ENCODE data around the gene NOXO1.

NOXO1 gene

GRCh38 chr16:1976216-1976520, 5.1 kb downstream of the NOXO1 start:
- TF ChIP-seq CTCF (IDR thresholded peaks at IDR 0.05; ENCODE audit: low read depth, low read length), result no peak
- DNase-seq (ENCODE audit: extremely low read depth, low read depth), result no peak

- no peak for TF ChIP-seq CTCF (IDR thresholded peaks at IDR 0.05; ENCODE audit: low read depth, low read length)
- DNase-seq (ENCODE audit: extremely low read depth, low read depth), result no peak
These were observed 5.6 kb downstream of the NOXO1 start for GRCh38 chr16:1975432-1976215.

GRCh38 chr16:1974157-1975070, 6.9 kb downstream of the NOXO1 start:
- DNase-seq (ENCODE audit: extremely low read depth, low read depth), result no peak
- TF ChIP-seq CTCF (IDR thresholded peaks at IDR 0.05; ENCODE audit: low read depth, low read length), result no peak

GRCh38 chr16:1973461-1974156, 7.7 kb downstream of the NOXO1 start:
- TF ChIP-seq CTCF (IDR thresholded peaks at IDR 0.05; ENCODE audit: low read depth, low read length), result no peak

GRCh38 chr16:1972490-1972877, 8.8 kb downstream of the NOXO1 start:
- DNase-seq (ENCODE audit: extremely low read depth, low read depth), result no peak
- no peak for TF ChIP-seq CTCF (IDR thresholded peaks at IDR 0.05; ENCODE audit: low read depth, low read length)

More at GRCh38 chr16:1973461-1974156, 7.7 kb downstream of the NOXO1 start:
- DNase-seq (ENCODE audit: extremely low read depth, low read depth), result no peak

GRCh38 chr16:1971796-1972489, 9.3 kb downstream of the NOXO1 start, which contains the start of gene TBL3:
Gene TBL3 (plus strand): TSS chr16:1972053. CDS start chr16:1972165, 112 bp downstream.
- TF ChIP-seq CTCF (IDR thresholded peaks at IDR 0.05; ENCODE audit: low read depth, low read length), result no peak
- peak; percentile 74 for DNase-seq (ENCODE audit: extremely low read depth, low read depth)
